Measurements from ENCODE around the gene MBD5. TPM values are rescaled to one million over a fixed set of nuclear protein-coding genes. Genes with fewer than 3 reads are reported as not detected.
A peak's percentile ranks its signal among the peaks of the same experiment; 100 is the strongest.

The MBD5 gene
- total and polyA plus RNA-seq, 2 of the 4 experiments (the other 2 are of a cell fraction), result 9.8 to 14.2 TPM

- Histone ChIP-seq H2BK5ac (ENCODE audit: low read depth, low read length, poor library complexity, severe bottlenecking) (no peak overlapping the region), H4K5ac (ENCODE audit: low read depth, low read length) (no peak overlapping the region), H4K91ac (ENCODE audit: insufficient read depth, low read depth, low read length) (no peak overlapping the region), H3K4me3 (ENCODE audit: insufficient read depth, low read depth, low read length) (no peak overlapping the region), H2AK5ac (ENCODE audit: low read depth, low read length) (no peak overlapping the region), H3K36me3 (ENCODE audit: control insufficient read depth, insufficient read depth, low read length) (no peaks in the 10 kb centered on the region; the same call in 1 of the 2 replicates), H3K4ac (ENCODE audit: low read depth, low read length) (no peak overlapping the region), H4K8ac (ENCODE audit: low read depth in 2 of 2, low read length in 2 of 2) (no peak overlapping the region), H3K18ac (ENCODE audit: low read depth, low read length) (no peak overlapping the region), H2BK15ac (ENCODE audit: low read depth, low read length) (no peak overlapping the region), H3K4me2 (ENCODE audit: low read depth, low read length) (no peak overlapping the region), H3K23ac (ENCODE audit: low read depth, low read length) (no peak overlapping the region), H3K14ac (replicated peaks; ENCODE audit: low read depth, low read length) (no peak overlapping the region), H3K79me1 (ENCODE audit: low read depth in 1 of 2, low read length in 2 of 2) (0 out of 4 replicates have a peak, but pooled peaks cover 0 to 5% of the 10 kb centered on the region in 2 experiments), H2BK120ac (ENCODE audit: low read depth, low read length) (no peak overlapping the region), H2BK20ac (ENCODE audit: low read depth, low read length) (no peak overlapping the region), H4K20me1 (ENCODE audit: insufficient read depth, low read length) (no peaks in the 10 kb centered on the region; the same call in none of the 2 replicates), H2AK9ac (replicated peaks; ENCODE audit: low read depth, low read length, poor library complexity) (no peak overlapping the region), H3K27ac (ENCODE audit: insufficient read depth, low read length) (no peak overlapping the region), H3K9me3 (ENCODE audit: control insufficient read depth, insufficient read depth, low read length) (no peaks in the 10 kb centered on the region), H2AFZ (replicated peaks; ENCODE audit: low read length, poor library complexity) (no peak overlapping the region), H3K9ac (ENCODE audit: low read depth, low read length) (no peak overlapping the region), H3K56ac (ENCODE audit: extremely low read depth, insufficient read depth, low read length) (no peak overlapping the region), H3K9me1 (ENCODE audit: insufficient read depth, low read length) (no peaks in the 10 kb centered on the region), H3K27me3 (ENCODE audit: control insufficient read depth, insufficient read depth, low read length) (no peaks in the 10 kb centered on the region), H3K4me1 (ENCODE audit: control insufficient read depth, insufficient read depth, low read length) (no peaks in the 10 kb centered on the region)
- POLR2A ChIA-PET (ENCODE audit: unreplicated experiment), result no interaction called here
- no TSS peak for BruUV-seq (replicated peaks)
- no peak for ATAC-seq (ENCODE audit: low read depth)
- dilution Hi-C loops (cut with HindIII; ENCODE audit: low sequenced_read_pairs, unreplicated experiment) (no loop called here), in situ Hi-C loops (cut with MboI; ENCODE audit: low sequenced_read_pairs) (no loop called here), intact Hi-C loops (cut with micrococcal nuclease) (loop anchor here (10.0 kb wide), 1 partner anchor 303 kb away; no protein-coding TSS in a partner anchor)
- CTCF ChIA-PET, result interaction anchor here (0.6 kb wide), 1 partner anchor 26 kb away, joined by 3 read pairs; no protein-coding TSS in a partner anchor
- DNase-seq, result no peak
- TF ChIP-seq SMC3 (IDR thresholded peaks at IDR 0.05; ENCODE audit: low read depth, low read length), result no peak
- TF ChIP-seq POLR2A (IDR thresholded peaks at IDR 0.05; ENCODE audit: low read depth, low read length), result no peak
- TF ChIP-seq MAZ (IDR thresholded peaks at IDR 0.05; ENCODE audit: borderline replicate concordance, low read depth, low read length), result no peak
- no peak for TF ChIP-seq ELK1 (IDR thresholded peaks at IDR 0.05; ENCODE audit: borderline replicate concordance, low read depth, low read length)
- TF ChIP-seq FOS (IDR thresholded peaks at IDR 0.05; ENCODE audit: low read depth, low read length), result no peak
- no peak for TF ChIP-seq CHD1 (IDR thresholded peaks at IDR 0.05; ENCODE audit: low read depth, low read length)
- peak; percentile 77 for TF ChIP-seq MAFK (IDR thresholded peaks at IDR 0.05; ENCODE audit: low read depth, low read length)
- TF ChIP-seq CEBPB (IDR thresholded peaks at IDR 0.05; ENCODE audit: low read depth, low read length), result no peak
- no peak for TF ChIP-seq CTCF (conservative IDR thresholded peaks at IDR 0.05; ENCODE audit: low read depth, low read length)
Measured at GRCh38 chr2:148202237-148202636, 181.3 kb downstream of the MBD5 start.

Data from IMR-90 (cell line).